Common myeloid progenitor, CD34-positive (primary cell): Measurements from ENCODE around the gene MT1A.
A peak's percentile ranks its signal among the peaks of the same experiment; 100 is the strongest.

Source experiments
- CTCF ChIA-PET: fragments of 350-600 bp; sonication (Branson Sonifier 250); formaldehyde crosslinking; loops from one replicate; lab custom pipeline; 2021; ENCODE audit warnings: antibody characterized with exemption; lab: Charles Lee
- POLR2A ChIA-PET: fragments of 350-600 bp; sonication (Branson Sonifier 250); formaldehyde crosslinking; loops from one replicate; lab custom pipeline; 2021; ENCODE audit warnings: antibody characterized with exemption; lab: Charles Lee
- DNase-seq, 3 donors: peaks; one replicate each; pipeline versions ENCODE4 v3.0.0 to v3.0.0-alpha.2; 2013
- H3K27ac ChIP-seq, 2 experiments: 1 replicate in 1 of 2; 2 replicates in 1 of 2; pipeline ENCODE4 v1.7.0; 2013; ENCODE audit warnings: inconsistent platforms in 2 of 2, low read length in 2 of 2, mild to moderate bottlenecking in 2 of 2, low read depth in 1 of 2, moderate library complexity in 1 of 2; ENCODE audit not compliant: severe bottlenecking in 2 of 2, insufficient read depth in 1 of 2, poor library complexity in 1 of 2
- H3K27me3 ChIP-seq, 5 experiments: replicated peaks in 2 of 5; 1 replicate in 3 of 5; 2 replicates in 2 of 5; pipeline versions ENCODE4 v1.6.1 to v1.7.0; 2013; ENCODE audit warnings: low read length in 4 of 5, mild to moderate bottlenecking in 2 of 5, moderate library complexity in 2 of 5, inconsistent platforms in 1 of 5; ENCODE audit not compliant: insufficient read depth in 5 of 5, control insufficient read depth in 4 of 5
- H3K36me3 ChIP-seq, 4 experiments: 1 replicate in 2 of 4; 2 replicates in 2 of 4; pipeline versions ENCODE4 v1.6.1 to v1.7.0; 2013; ENCODE audit warnings: low read length in 3 of 4, control low read depth in 1 of 4, mild to moderate bottlenecking in 1 of 4; ENCODE audit not compliant: control insufficient read depth in 4 of 4, insufficient read depth in 4 of 4
- H3K4me1 ChIP-seq, 4 experiments: 1 replicate in 3 of 4; 2 replicates in 1 of 4; pipeline versions ENCODE4 v1.6.1 to v1.7.1; 2013; ENCODE audit warnings: low read length in 3 of 4, mild to moderate bottlenecking in 3 of 4, control low read depth in 1 of 4, inconsistent platforms in 1 of 4, moderate library complexity in 1 of 4; ENCODE audit not compliant: control insufficient read depth in 4 of 4, insufficient read depth in 4 of 4; ENCODE audit errors: control extremely low read depth in 1 of 4
- H3K4me3 ChIP-seq, 7 experiments: 1 replicate in 4 of 7; 2 replicates in 3 of 7; pipeline versions ENCODE4 v1.5.1 to v1.7.0; 2013; ENCODE audit warnings: mild to moderate bottlenecking in 7 of 7, low read length in 6 of 7, moderate library complexity in 6 of 7, inconsistent platforms in 2 of 7, low read depth in 2 of 7, control low read depth in 1 of 7; ENCODE audit not compliant: insufficient read depth in 4 of 7, control insufficient read depth in 1 of 7; ENCODE audit errors: extremely low read depth in 1 of 7
- H3K9me3 ChIP-seq, 5 experiments: 1 replicate in 4 of 5; 2 replicates in 1 of 5; pipeline versions ENCODE4 v1.6.1 to v1.7.1; 2013; ENCODE audit warnings: low read length in 4 of 5, mild to moderate bottlenecking in 2 of 5, inconsistent platforms in 1 of 5, low read depth in 1 of 5, moderate library complexity in 1 of 5; ENCODE audit not compliant: control insufficient read depth in 4 of 5, insufficient read depth in 2 of 5; ENCODE audit errors: control extremely low read depth in 1 of 5
- WGBS: methylation state at CpG from one replicate; pipeline ENCODE4 v1.1.5; 2013; ENCODE audit not compliant: insufficient coverage; 5-methylcytosine and 5-hydroxymethylcytosine counted together

Gene MT1A

DNA sequence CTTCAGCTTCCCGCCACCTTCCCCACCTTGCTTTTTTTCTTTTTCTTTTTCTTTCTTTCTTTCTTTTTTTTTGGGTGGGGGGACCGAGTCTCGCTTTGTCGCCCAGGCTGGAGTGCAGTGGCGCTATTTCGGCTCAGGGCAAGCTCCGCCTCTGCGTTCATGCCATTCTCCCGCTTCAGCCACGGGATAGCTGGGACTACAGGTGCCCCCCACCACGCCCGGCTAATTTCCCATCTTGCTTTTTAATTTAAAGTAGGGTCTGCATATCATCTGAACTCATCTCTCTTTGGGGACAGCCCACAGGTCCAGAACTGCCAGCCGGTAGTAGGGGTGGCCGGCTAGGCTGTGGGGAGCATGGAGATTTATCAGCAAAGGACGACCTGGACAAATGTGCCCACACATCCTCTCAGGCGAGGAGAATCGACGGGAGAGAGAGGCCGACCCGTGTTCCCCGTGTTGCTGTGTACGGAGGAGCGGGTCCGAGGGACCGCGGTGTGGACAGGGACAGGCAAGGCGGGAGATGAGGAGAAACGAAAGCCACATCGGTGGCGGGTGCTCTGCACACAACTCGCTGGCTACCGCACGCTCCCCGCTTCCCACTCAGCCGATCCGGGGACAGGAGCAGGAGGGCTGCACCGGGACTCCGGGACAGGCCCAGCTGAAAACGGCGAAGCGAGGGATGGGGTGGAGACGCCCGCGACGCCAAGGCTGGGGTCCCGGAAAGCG is 3.6 kb upstream of the MT1A start:
- Histone ChIP-seq H3K9me3 (no peaks in the 10 kb centered on the region), H3K36me3 (no peaks in the 10 kb centered on the region), H3K27ac (no peak overlapping the region), H3K4me1 (peaks cover 0 to 35% (median 19%) of the 10 kb centered on the region in 4 experiments), H3K27me3 (peaks cover 18 to 100% (median 51%) of the 10 kb centered on the region in 5 experiments), H3K4me3 (peak overlapping the region in 3 of 7 experiments; percentile 16 to 43 (median 19))
- no peak for DNase-seq
- POLR2A ChIA-PET, result no interaction called here
- 3% methylated on average over 35 of the region's 47 CpGs for WGBS
- CTCF ChIA-PET, result interaction anchor here (1.0 to 1.3 kb wide), 3 partner anchors 9 to 27 kb away, joined by 3 to 5 read pairs (median 5); partner anchors contain the start of gene MT2A

- Histone ChIP-seq H3K4me3 (peak overlapping the region in 2 of 7 experiments; percentile 11 to 43), H3K9me3 (no peaks in the 10 kb centered on the region), H3K4me1 (peaks cover 0 to 35% (median 19%) of the 10 kb centered on the region in 4 experiments), H3K27me3 (peaks cover 17 to 100% (median 51%) of the 10 kb centered on the region in 5 experiments), H3K27ac (no peak overlapping the region), H3K36me3 (no peaks in the 10 kb centered on the region)
- ChIA-PET CTCF (interaction anchor here (1.2 kb wide), 1 partner anchor 14 kb away, joined by 3 read pairs; no protein-coding TSS in a partner anchor), POLR2A (no interaction called here)
- under 1% methylated on average over 21 of the region's 40 CpGs for WGBS
- DNase-seq, result peak in 2 of 3 donors; percentile 61 to 62
Observed at GRCh38 chr16:56635441-56635967, 3.0 kb upstream of the MT1A start.

DNA sequence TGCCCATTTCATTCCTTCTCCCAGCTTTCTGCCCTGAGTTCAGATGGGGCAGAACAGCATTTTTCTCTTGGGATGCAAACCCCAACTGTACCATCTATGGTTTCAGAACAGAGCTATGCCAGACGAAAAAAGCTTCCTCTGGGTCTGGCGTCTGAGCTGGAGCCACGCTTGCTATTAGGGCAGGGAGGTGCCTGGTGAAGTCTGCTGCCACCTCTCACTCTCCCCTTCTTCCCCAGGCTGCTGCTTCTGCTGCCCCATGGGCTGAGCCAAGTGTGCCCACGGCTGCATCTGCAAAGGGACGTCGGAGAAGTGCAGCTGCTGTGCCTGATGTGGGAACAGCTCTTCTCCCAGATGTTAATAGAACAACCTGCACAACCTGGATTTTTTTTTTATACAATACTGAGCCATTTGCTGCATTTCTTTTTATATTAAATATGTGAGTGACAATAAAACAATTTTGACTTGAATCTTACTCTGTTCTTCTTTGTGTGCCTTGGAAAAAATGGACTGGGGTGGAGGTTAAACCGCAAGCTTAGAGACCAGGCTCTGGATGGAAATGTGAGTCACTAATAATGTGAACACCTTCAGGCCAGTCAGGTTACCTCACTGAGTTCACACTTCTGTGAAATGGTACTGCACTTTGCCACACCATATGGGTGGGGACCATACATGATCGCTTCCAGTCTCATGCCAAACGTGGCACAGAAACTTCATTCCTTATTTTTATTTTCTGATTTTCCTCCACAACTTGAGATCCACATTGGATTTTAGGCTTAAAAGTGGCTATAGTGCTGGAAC is 1.7 kb upstream of the MT1A start:
- Histone ChIP-seq H3K27me3 (peaks cover 17 to 99% (median 50%) of the 10 kb centered on the region in 5 experiments), H3K4me1 (peaks cover 0 to 34% (median 19%) of the 10 kb centered on the region in 4 experiments), H3K27ac (no peak overlapping the region), H3K36me3 (no peaks in the 10 kb centered on the region), H3K9me3 (no peaks in the 10 kb centered on the region), H3K4me3 (no peak overlapping the region)
- ChIA-PET CTCF (interaction anchor here (1.1 to 1.3 kb wide), 4 partner anchors 16 to 66 kb away, joined by 3 to 4 read pairs (median 4); no protein-coding TSS in a partner anchor), POLR2A (interaction anchor here (0.6 kb wide), 1 partner anchor 341 kb away, joined by 3 read pairs; no protein-coding TSS in a partner anchor)
- DNase-seq, result no peak
- WGBS, result 50% methylated on average over 4 of the region's 9 CpGs

GRCh38 chr16:56639045-56639444 is 579 bp downstream of the MT1A start:
- DNase-seq, result no peak
- Histone ChIP-seq H3K4me1 (peaks cover 3 to 33% (median 18%) of the 10 kb centered on the region in 4 experiments), H3K36me3 (no peaks in the 10 kb centered on the region), H3K27ac (no peak overlapping the region), H3K27me3 (peaks cover 22 to 99% (median 53%) of the 10 kb centered on the region in 5 experiments), H3K4me3 (no peak overlapping the region), H3K9me3 (no peaks in the 10 kb centered on the region)
- POLR2A ChIA-PET, result no interaction called here
- CTCF ChIA-PET, result interaction anchor here (0.5 to 1.2 kb wide), 2 partner anchors 58 to 110 kb away, joined by 3 read pairs; no protein-coding TSS in a partner anchor
- 67% methylated on average over 1 of the region's 1 CpG for WGBS

DNA sequence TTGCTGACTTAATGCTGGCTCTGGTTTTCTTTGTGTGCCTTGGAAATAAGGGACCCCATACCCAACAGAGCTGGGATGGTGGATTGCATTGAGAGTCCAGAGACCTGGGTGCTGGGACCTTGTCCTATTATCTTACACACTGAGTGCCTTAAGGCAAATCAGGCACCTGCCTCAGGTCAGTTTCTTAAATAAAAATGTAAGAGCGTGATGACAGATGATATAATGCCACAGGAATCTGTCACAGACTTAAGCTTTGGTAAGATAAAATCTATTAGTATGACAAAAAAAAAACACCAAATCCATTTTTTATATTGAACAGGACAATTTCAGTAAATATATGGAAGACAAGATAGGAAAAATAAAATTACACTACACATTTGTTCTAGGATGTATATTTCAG is 1.6 kb downstream of the MT1A start:
- ChIA-PET CTCF (interaction anchor here (0.8 to 2.7 kb wide), 3 partner anchors 36 to 62 kb away, joined by 3 to 9 read pairs (median 3); no protein-coding TSS in a partner anchor), POLR2A (interaction anchor here (0.6 kb wide), 1 partner anchor 87 kb away, joined by 3 read pairs; no protein-coding TSS in a partner anchor)
- Histone ChIP-seq H3K27me3 (peaks cover 28 to 99% (median 60%) of the 10 kb centered on the region in 5 experiments), H3K4me1 (peaks cover 3 to 29% (median 16%) of the 10 kb centered on the region in 4 experiments), H3K36me3 (no peaks in the 10 kb centered on the region), H3K27ac (no peak overlapping the region), H3K9me3 (no peaks in the 10 kb centered on the region), H3K4me3 (no peak overlapping the region)
- WGBS, result no CpG with 5 or more reads among the region's 1 CpG
- DNase-seq, result no peak

DNA sequence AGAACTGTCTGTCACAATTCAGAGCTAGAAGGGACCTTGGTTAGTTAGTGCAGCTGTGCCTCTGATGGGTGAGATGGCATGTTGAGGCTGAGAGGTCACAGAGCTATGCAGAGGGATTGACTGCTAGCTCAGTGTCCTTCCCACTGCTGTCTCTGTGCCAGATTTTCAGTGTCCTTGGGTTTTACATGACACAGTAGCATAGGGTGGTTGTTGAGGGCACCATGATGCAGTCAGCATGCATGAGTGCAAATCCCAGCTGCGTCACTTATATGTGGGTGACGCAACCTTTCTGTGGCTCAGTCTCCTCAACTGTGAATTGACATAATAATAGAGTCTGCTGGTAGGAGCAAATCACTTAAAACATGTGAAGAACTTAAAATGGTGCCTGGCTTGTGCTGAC is 2.7 kb downstream of the MT1A start:
- no peak overlapping the region for H3K4me3 ChIP-seq
- H3K27ac ChIP-seq, result no peak overlapping the region
- H3K27me3 ChIP-seq, result peaks cover 38 to 99% (median 62%) of the 10 kb centered on the region in 5 experiments
- ChIA-PET POLR2A (no interaction called here), CTCF (interaction anchor here (1.0 to 2.7 kb wide), 2 partner anchors 10 to 61 kb away, joined by 4 to 9 read pairs; no protein-coding TSS in a partner anchor)
- peaks cover 0 to 20% (median 10%) of the 10 kb centered on the region in 4 experiments for H3K4me1 ChIP-seq
- H3K36me3 ChIP-seq, result no peaks in the 10 kb centered on the region
- WGBS, result 100% methylated on average over 2 of the region's 2 CpGs
- H3K9me3 ChIP-seq, result no peaks in the 10 kb centered on the region
- no peak for DNase-seq
